ENCODE results near the gene APOLD1. TPM values are rescaled to one million over a fixed set of nuclear protein-coding genes. Genes with fewer than 3 reads are reported as not detected.

Gene APOLD1
- polyA plus RNA-seq, 1 donor from 2014 or later: 1.1 TPM

DNA sequence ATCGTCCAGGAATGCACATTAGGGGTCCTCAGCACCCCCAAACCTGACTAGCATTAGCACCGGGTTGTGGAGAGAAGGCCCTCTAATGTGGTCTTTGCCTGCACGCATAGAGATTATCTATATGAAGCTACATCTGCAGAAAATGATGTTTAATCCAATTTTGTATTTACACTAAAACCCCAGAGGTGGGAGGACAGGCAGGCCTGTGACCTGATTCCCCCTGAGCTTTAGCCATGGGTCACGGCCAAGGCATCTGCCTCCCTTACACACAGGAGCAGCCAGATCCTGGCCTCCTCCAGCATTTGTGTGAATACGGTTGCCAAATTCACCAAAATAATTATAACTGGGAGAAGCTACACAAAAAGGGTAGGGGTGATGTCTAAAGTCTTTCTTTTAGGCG, 7.0 kb downstream of the APOLD1 start:
- no peak for TF ChIP-seq TAF1 (IDR thresholded peaks at IDR 0.05; ENCODE audit: low read depth)
- TF ChIP-seq, protein P1, sequence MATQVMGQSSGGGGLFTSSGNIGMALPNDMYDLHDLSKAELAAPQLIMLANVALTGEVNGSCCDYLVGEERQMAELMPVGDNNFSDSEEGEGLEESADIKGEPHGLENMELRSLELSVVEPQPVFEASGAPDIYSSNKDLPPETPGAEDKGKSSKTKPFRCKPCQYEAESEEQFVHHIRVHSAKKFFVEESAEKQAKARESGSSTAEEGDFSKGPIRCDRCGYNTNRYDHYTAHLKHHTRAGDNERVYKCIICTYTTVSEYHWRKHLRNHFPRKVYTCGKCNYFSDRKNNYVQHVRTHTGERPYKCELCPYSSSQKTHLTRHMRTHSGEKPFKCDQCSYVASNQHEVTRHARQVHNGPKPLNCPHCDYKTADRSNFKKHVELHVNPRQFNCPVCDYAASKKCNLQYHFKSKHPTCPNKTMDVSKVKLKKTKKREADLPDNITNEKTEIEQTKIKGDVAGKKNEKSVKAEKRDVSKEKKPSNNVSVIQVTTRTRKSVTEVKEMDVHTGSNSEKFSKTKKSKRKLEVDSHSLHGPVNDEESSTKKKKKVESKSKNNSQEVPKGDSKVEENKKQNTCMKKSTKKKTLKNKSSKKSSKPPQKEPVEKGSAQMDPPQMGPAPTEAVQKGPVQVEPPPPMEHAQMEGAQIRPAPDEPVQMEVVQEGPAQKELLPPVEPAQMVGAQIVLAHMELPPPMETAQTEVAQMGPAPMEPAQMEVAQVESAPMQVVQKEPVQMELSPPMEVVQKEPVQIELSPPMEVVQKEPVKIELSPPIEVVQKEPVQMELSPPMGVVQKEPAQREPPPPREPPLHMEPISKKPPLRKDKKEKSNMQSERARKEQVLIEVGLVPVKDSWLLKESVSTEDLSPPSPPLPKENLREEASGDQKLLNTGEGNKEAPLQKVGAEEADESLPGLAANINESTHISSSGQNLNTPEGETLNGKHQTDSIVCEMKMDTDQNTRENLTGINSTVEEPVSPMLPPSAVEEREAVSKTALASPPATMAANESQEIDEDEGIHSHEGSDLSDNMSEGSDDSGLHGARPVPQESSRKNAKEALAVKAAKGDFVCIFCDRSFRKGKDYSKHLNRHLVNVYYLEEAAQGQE (IDR thresholded peaks at IDR 0.05; ENCODE audit: borderline replicate concordance): no peak
- no peak for TF ChIP-seq EZH2 (IDR thresholded peaks at IDR 0.05; ENCODE audit: borderline replicate concordance, insufficient read depth, low read length, poor library complexity, severe bottlenecking)
- no peak for TF ChIP-seq CTCF (IDR thresholded peaks at IDR 0.05; ENCODE audit: poor library complexity, severe bottlenecking)
- no peak for TF ChIP-seq POLR2AphosphoS5 (IDR thresholded peaks at IDR 0.05)
- no peak for TF ChIP-seq MXI1 (conservative IDR thresholded peaks at IDR 0.05; ENCODE audit: poor library complexity, severe bottlenecking)
- no peak for TF ChIP-seq EP300 (conservative IDR thresholded peaks at IDR 0.05; ENCODE audit: poor library complexity, severe bottlenecking)
- no peak for TF ChIP-seq SMC3 (conservative IDR thresholded peaks at IDR 0.05; ENCODE audit: poor library complexity)
- TF ChIP-seq RAD21 (conservative IDR thresholded peaks at IDR 0.05): no peak
- no peak overlapping the region for H3K4me3 ChIP-seq (ENCODE audit: low read length)
- no peaks in the 10 kb centered on the region for H4K20me1 ChIP-seq (ENCODE audit: insufficient read depth)
- H2AFZ ChIP-seq (ENCODE audit: low read depth, low read length): no peak overlapping the region
- H3K9me3 ChIP-seq (ENCODE audit: low read length): no peaks in the 10 kb centered on the region
- no peak overlapping the region for H3K9ac ChIP-seq (ENCODE audit: low read length)
- no peaks in the 10 kb centered on the region for H3F3A ChIP-seq (ENCODE audit: insufficient read depth, low read length, poor library complexity, severe bottlenecking)
- no peak overlapping the region for H3K4me2 ChIP-seq (ENCODE audit: low read length)
- no peaks in the 10 kb centered on the region for H3K9me2 ChIP-seq (ENCODE audit: insufficient read depth, low read length)
- H3K27me3 ChIP-seq (ENCODE audit: insufficient read depth, low read depth, low read length): no peaks in the 10 kb centered on the region
- H3K79me2 ChIP-seq (replicated peaks; ENCODE audit: insufficient read depth, low read length): no peaks in the 10 kb centered on the region
- no peak overlapping the region for H3K27ac ChIP-seq (ENCODE audit: low read length)
- no peaks in the 10 kb centered on the region for H3K36me3 ChIP-seq (ENCODE audit: insufficient read depth, low read length)

- TF ChIP-seq EP300 (conservative IDR thresholded peaks at IDR 0.05; ENCODE audit: poor library complexity, severe bottlenecking) (no peak), TAF1 (IDR thresholded peaks at IDR 0.05; ENCODE audit: low read depth) (no peak), MXI1 (conservative IDR thresholded peaks at IDR 0.05; ENCODE audit: poor library complexity, severe bottlenecking) (no peak), RAD21 (conservative IDR thresholded peaks at IDR 0.05) (no peak), EZH2 (IDR thresholded peaks at IDR 0.05; ENCODE audit: borderline replicate concordance, insufficient read depth, low read length, poor library complexity, severe bottlenecking) (no peak), SMC3 (conservative IDR thresholded peaks at IDR 0.05; ENCODE audit: poor library complexity) (no peak), POLR2AphosphoS5 (IDR thresholded peaks at IDR 0.05) (no peak), CTCF (IDR thresholded peaks at IDR 0.05; ENCODE audit: poor library complexity, severe bottlenecking) (no peak)
- TF ChIP-seq, protein P1 (IDR thresholded peaks at IDR 0.05; ENCODE audit: borderline replicate concordance): no peak
Measured at GRCh38 chr12:12794686-12795085, 9.2 kb downstream of the APOLD1 start.

More at GRCh38 chr12:12794686-12795085, 9.2 kb downstream of the APOLD1 start:
- H3K4me3 ChIP-seq (ENCODE audit: low read length): no peak overlapping the region
- H3K9me2 ChIP-seq (ENCODE audit: insufficient read depth, low read length): no peaks in the 10 kb centered on the region
- no peaks in the 10 kb centered on the region for H3K9me3 ChIP-seq (ENCODE audit: low read length)
- no peak overlapping the region for H3K27ac ChIP-seq (ENCODE audit: low read length)
- no peak overlapping the region for H3K4me2 ChIP-seq (ENCODE audit: low read length)
- H3K36me3 ChIP-seq (ENCODE audit: insufficient read depth, low read length): no peaks in the 10 kb centered on the region
- no peaks in the 10 kb centered on the region for H4K20me1 ChIP-seq (ENCODE audit: insufficient read depth)
- no peaks in the 10 kb centered on the region for H3K27me3 ChIP-seq (ENCODE audit: insufficient read depth, low read depth, low read length)
- no peaks in the 10 kb centered on the region for H3F3A ChIP-seq (ENCODE audit: insufficient read depth, low read length, poor library complexity, severe bottlenecking)
- H2AFZ ChIP-seq (ENCODE audit: low read depth, low read length): no peak overlapping the region
- H3K79me2 ChIP-seq (replicated peaks; ENCODE audit: insufficient read depth, low read length): no peaks in the 10 kb centered on the region
- no peak overlapping the region for H3K9ac ChIP-seq (ENCODE audit: low read length)

Measured in neural cell (in vitro differentiated cells).